NCI-H1092 (cell line): ENCODE data around the gene P2RY4.
"Not testable (repeated sequence)": the region's sequence is repeated elsewhere in the genome, so short reads cannot be mapped to it uniquely, and the experiment has no call there.

Source experiments
- DNase-seq: peaks from one replicate; lab custom pipeline; 2025; lab: John Stamatoyannopoulos, UW

Gene P2RY4

GRCh38 chrX:70243601-70244000 lies 16.4 kb downstream of the P2RY4 start:
- not testable (repeated sequence) for DNase-seq

GRCh38 chrX:70241501-70241900 lies 18.5 kb downstream of the P2RY4 start:
- DNase-seq = no peak

DNA sequence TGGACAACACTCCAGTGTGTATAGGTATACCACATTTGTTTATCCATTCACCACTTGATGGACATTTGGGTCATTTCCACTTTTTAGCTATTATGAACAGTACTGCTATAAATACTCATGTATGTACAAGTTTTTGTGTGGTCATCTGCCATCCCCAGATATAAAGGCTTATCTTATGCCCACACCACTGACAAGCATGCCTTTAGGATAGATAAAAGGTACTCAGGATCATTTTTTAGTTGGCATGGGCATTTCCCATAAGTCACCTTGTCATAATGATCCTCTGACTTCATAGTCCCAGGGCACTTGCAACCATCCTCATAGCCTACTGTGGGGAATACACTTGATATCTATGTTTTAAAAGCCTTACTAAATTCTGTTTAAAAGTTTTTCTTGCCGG lies 19.3 kb downstream of the P2RY4 start:
- DNase-seq = no peak

DNA sequence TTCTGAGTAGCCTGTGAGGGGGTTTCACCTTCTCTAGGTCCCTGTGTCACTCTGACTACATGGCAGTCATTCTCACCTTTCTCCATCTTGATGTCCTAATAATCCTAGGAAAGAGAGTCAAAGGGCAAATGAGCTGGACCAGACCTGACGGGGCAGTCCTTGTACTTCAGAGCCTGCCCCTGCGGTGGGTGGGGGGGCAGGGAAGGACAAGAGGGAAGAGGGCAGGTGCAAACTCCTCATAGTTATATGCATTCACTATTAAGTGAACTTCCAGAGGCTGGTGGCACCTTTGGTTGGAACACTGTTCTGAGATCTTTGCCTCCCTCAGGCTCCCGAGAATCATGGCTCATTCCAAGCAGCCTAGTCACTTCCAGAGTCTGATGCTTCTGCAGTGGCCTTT lies 25.6 kb downstream of the P2RY4 start, which contains the start of gene AWAT1:
Gene AWAT1 (plus strand): TSS at position 301 of the 400 bp plus-strand sequence. CDS start 41 bp downstream, at position 342.
- DNase-seq = no peak

GRCh38 chrX:70231666-70232065 lies 28.3 kb downstream of the P2RY4 start:
- DNase-seq = no peak

DNA sequence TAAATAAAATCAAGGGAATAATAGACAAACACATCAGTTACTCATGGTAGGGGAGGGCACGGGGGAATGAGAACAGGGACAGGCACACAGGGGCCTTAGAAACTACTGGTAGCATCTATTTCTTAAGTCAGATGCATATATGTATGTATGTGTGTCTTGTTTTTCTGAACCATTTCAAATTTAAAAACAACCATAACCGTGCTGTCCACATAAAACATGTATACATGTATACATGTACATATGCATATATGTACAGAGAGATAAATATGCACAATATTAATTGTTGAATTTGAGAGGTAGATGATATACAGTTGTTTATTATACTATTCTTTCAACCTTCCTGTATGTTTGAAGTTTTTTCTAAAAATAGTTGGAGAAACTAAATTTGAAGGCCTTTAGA lies 33.3 kb downstream of the P2RY4 start:
- DNase-seq = no peak

GRCh38 chrX:70226048-70226447 lies 34.0 kb downstream of the P2RY4 start:
- no peak for DNase-seq

DNA sequence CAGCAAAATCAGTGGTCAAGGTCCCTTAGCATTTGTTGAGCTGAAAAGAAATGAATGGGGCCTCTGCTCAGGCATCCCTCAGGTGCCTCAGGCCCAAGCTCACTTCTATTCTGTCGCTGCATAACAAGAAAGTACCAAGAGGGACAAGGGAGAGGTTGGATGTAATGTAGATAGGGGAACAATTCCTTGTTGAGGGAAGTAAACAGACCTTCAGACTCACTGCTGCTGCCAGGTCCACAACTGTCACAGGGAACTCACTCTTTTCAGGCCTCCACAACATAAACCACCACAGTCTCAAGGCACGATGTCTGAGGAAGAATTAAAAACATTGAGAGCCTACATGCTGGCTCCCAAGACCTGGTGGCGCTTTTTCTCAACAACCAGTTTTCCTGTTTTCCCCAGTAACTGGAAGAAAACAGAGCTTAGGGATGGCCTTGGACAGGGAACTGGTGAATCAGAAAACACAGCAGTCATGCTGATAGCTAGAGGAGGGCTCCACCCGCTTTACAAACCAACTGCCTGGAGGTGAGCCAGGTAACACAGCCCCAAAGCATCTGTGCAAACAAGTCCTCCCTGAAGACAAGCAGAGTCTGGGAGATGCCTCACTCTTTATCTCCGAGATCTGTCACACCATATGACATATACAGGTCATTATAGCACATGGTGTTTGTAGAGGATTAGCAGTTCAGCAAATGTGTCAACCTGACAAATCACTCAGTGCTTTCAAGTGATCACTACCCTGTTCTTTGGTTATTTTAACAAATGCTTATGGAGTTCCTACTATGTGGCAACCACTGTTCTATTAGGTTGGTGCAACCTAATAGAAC lies 39.9 kb downstream of the P2RY4 start:
- DNase-seq = peak; percentile 68

DNA sequence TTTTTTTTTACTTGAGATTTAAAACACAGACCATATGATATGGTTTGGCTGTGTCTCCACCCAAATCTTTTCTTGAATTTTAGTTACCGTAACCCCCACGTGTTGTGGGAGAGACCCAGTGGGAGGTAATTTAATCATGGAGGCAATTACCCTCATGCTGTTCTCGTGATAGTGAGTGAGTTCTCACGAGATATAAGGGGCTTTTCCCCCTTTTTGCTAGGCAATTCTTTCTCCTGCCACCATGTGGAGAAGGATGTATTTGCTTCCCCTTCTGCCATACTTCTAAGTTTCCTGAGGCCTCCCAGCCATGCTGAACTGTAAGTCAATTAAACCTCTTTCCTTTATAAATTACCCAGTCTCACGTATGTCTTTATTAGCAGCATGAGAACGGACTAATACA lies 50.4 kb downstream of the P2RY4 start:
- not testable (repeated sequence) for DNase-seq

DNA sequence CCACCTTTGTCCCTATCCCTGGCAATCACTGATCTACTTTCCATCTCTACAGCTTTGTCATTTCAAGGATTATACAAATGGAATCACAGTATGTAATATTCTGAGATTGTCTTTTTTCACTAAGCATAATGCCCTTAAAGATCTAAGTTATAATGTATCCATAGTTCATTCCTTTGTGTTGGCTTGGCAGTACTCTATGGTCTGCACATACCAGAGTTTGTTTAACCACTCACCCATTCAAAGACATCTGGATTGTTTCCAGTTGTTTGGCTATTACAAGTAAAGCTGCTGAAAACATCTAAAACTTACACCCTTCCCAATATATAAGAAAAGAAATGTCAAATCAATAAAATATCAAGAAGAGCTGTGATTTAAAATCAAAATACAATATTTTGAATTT lies 51.5 kb downstream of the P2RY4 start:
- DNase-seq = no peak
